Endodermal cell (in vitro differentiated cells): ENCODE data around the gene SUCLG2. TPM values are rescaled to one million over a fixed set of nuclear protein-coding genes. Genes with fewer than 3 reads are reported as not detected.

ENCODE experiments used
- DNase-seq: peaks from one replicate; pipeline ENCODE4 v3.0.0-alpha.2; 2017
- H3K27ac ChIP-seq: 2 replicates; pipeline ENCODE4 v1.5.1; 2013; ENCODE audit warnings: mild to moderate bottlenecking, low read depth, low read length, moderate library complexity
- H3K27me3 ChIP-seq: 2 replicates; pipeline ENCODE4 v1.6.1; 2013; ENCODE audit warnings: mild to moderate bottlenecking, low read length, moderate library complexity; ENCODE audit not compliant: insufficient read depth, control insufficient read depth, poor library complexity, severe bottlenecking
- H3K36me3 ChIP-seq: 2 replicates; pipeline ENCODE4 v1.7.0; 2013; ENCODE audit warnings: mild to moderate bottlenecking, low read length, moderate library complexity; ENCODE audit not compliant: control insufficient read depth, insufficient read depth
- H3K4me1 ChIP-seq: one replicate; pipeline ENCODE4 v1.7.0; 2013; ENCODE audit warnings: low read length; ENCODE audit not compliant: control insufficient read depth, insufficient read depth
- H3K4me3 ChIP-seq: 2 replicates; pipeline ENCODE4 v1.5.1; 2013; ENCODE audit warnings: mild to moderate bottlenecking, low read length, moderate library complexity
- H3K9ac ChIP-seq: 2 replicates; pipeline ENCODE4 v1.6.1; 2013; ENCODE audit warnings: mild to moderate bottlenecking, low read length, moderate library complexity; ENCODE audit not compliant: poor library complexity, severe bottlenecking; ENCODE audit errors: extremely low read depth
- H3K9me3 ChIP-seq: 2 replicates; pipeline ENCODE4 v1.6.1; 2013; ENCODE audit warnings: mild to moderate bottlenecking, low read length, moderate library complexity; ENCODE audit not compliant: control insufficient read depth
- H3K27ac Mint-ChIP-seq: 2 replicates; pipeline ENCODE4 v1.8.0; 2020; ENCODE audit warnings: mixed read lengths
- H3K27me3 Mint-ChIP-seq: 2 replicates; pipeline ENCODE4 v1.8.0; 2021; ENCODE audit warnings: mild to moderate bottlenecking, mixed read lengths; ENCODE audit not compliant: insufficient read depth
- H3K36me3 Mint-ChIP-seq: 2 replicates; pipeline ENCODE4 v1.8.0; 2020; ENCODE audit warnings: low read depth, mixed read lengths
- H3K4me1 Mint-ChIP-seq: 2 replicates; pipeline ENCODE4 v1.8.0; 2020; ENCODE audit warnings: mixed read lengths
- H3K4me3 Mint-ChIP-seq: 2 replicates; pipeline ENCODE4 v1.8.0; 2020; ENCODE audit warnings: mild to moderate bottlenecking, moderate library complexity, mixed read lengths
- H3K9me3 Mint-ChIP-seq: 2 replicates; pipeline ENCODE4 v1.8.0; 2020; ENCODE audit warnings: mild to moderate bottlenecking, mixed read lengths
- CTCF ChIP-seq: fragments of 200-600 bp; sonication (generic); conservative IDR thresholded peaks from 2 replicates; pipeline ENCODE4 v1.5.0; 2021; ENCODE audit warnings: antibody characterized with exemption, mild to moderate bottlenecking
- WGBS, 2 experiments: methylation state at CpG; one replicate each; pipeline versions ENCODE4 v1.1.5 to v1.1.7; 2013; ENCODE audit warnings: missing lambda C conversion rate in 2 of 2, mixed read lengths in 1 of 2; ENCODE audit not compliant: insufficient coverage in 1 of 2, insufficient read length in 1 of 2; 5-methylcytosine and 5-hydroxymethylcytosine counted together
- total RNA-seq, 2 donors: library from RNA; stranded (reverse); fragmentation: NEBNext Ultra II Directional in 1 of 2; extraction: Animal tissue kit (Norgen Biotek cat#: 25700) in 1 of 2; gene quantifications; 2 replicates in 1 of 2; 3 replicates in 1 of 2; pipeline ENCODE4 v1.2.1, GENCODE V29; 2021

SUCLG2 gene
- total RNA-seq, 2 donors from 2014 or later, result 42.4 to 57.3 TPM

- no peaks in the 10 kb centered on the region for H3K9me3 Mint-ChIP-seq
- DNase-seq, result no peak
- no peaks in the 10 kb centered on the region for H3K36me3 ChIP-seq
- H3K9ac ChIP-seq, result no peak overlapping the region
- 93 to 94% methylated on average over 2 to 4 of the region's 4 CpGs for WGBS, 2 experiments
- no peaks in the 10 kb centered on the region for H3K27me3 ChIP-seq
- no peaks in the 10 kb centered on the region for H3K36me3 Mint-ChIP-seq
- no peaks in the 10 kb centered on the region for H3K4me1 ChIP-seq
- H3K27me3 Mint-ChIP-seq, result no peaks in the 10 kb centered on the region
- H3K27ac ChIP-seq, result no peak overlapping the region
- no peak overlapping the region for H3K4me3 Mint-ChIP-seq
- no peak for TF ChIP-seq CTCF
- H3K9me3 ChIP-seq, result no peaks in the 10 kb centered on the region
- no peak overlapping the region for H3K27ac Mint-ChIP-seq
- H3K4me1 Mint-ChIP-seq, result no peaks in the 10 kb centered on the region
- H3K4me3 ChIP-seq, result no peak overlapping the region
Observed at GRCh38 chr3:67450153-67450552, 204.3 kb downstream of the SUCLG2 start.

DNA sequence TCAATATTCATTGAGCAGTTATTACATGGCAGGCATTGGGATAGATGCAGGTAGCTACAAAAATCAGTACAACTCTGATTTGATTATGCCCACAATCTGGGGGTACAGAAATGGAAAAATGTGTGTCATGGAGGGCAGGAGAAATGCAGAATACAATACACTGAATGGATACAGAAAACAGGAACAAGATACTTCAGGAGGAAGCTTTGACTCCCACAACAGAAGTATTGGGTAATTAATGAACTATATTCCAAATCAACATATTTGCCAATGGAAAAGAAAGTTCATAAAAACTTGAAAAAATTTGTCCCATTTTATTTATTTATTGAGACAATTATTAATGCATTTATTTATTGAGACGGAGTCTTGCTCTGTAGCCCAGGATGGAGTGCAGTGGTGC, 207.0 kb downstream of the SUCLG2 start:
- H3K36me3 Mint-ChIP-seq, result peaks cover 5% of the 10 kb centered on the region
- no peak overlapping the region for H3K4me3 Mint-ChIP-seq
- H3K9me3 Mint-ChIP-seq, result peaks cover 7% of the 10 kb centered on the region
- no peak overlapping the region for H3K27ac Mint-ChIP-seq
- no peak for TF ChIP-seq CTCF
- DNase-seq, result no peak
- Histone ChIP-seq H3K9ac (no peak overlapping the region), H3K4me3 (no peak overlapping the region), H3K36me3 (no peaks in the 10 kb centered on the region), H3K27ac (no peak overlapping the region), H3K4me1 (no peaks in the 10 kb centered on the region), H3K27me3 (no peaks in the 10 kb centered on the region), H3K9me3 (peaks cover 5% of the 10 kb centered on the region)
- 100% methylated on average over 1 of the region's 1 CpG; no CpG with 5 or more reads in 1 of the 2 experiments for whole genome bisulfite sequencing, 2 experiments
- no peaks in the 10 kb centered on the region for H3K4me1 Mint-ChIP-seq
- H3K27me3 Mint-ChIP-seq, result no peaks in the 10 kb centered on the region

- 97 to 99% methylated on average over 5 of the region's 5 CpGs for WGBS, 2 experiments
- no peaks in the 10 kb centered on the region for H3K36me3 ChIP-seq
Observed at GRCh38 chr3:67437789-67438188, 216.6 kb downstream of the SUCLG2 start.

More at GRCh38 chr3:67437789-67438188, 216.6 kb downstream of the SUCLG2 start:
- Histone ChIP-seq H3K27me3 (no peaks in the 10 kb centered on the region), H3K9me3 (peaks cover 2% of the 10 kb centered on the region), H3K4me1 (no peaks in the 10 kb centered on the region), H3K9ac (no peak overlapping the region), H3K4me3 (no peak overlapping the region), H3K27ac (no peak overlapping the region)
- DNase-seq, result no peak
- Mint-ChIP-seq H3K36me3 (peaks cover 13% of the 10 kb centered on the region), H3K9me3 (peaks cover 14% of the 10 kb centered on the region), H3K4me3 (no peak overlapping the region), H3K27me3 (no peaks in the 10 kb centered on the region), H3K27ac (no peak overlapping the region), H3K4me1 (peaks cover 2% of the 10 kb centered on the region)
- no peak for TF ChIP-seq CTCF
